Activated T-cell treated with anti-CD3 and anti-CD28 coated beads, Interleukin-2, amount 50 U/mL, for 72 hours (primary cell): ENCODE measurements around the gene CEACAM19. TPM values are rescaled to one million over a fixed set of nuclear protein-coding genes. Genes with fewer than 3 reads are reported as not detected.

Experiments used
- ATAC-seq, 2 donors: fragments of 150-1000 bp; cut with Tn5 transposase; replicated peaks in 1 of 2; 2 replicates each; pipeline ENCODE4 v1.10.0; 2021; ENCODE audit warnings: moderate library complexity in 2 of 2, mild to moderate bottlenecking in 1 of 2
- DNase-seq, 2 donors: peaks; one replicate each; pipeline ENCODE4 v3.0.0; 2021 to 2022; ENCODE audit warnings: mixed read lengths in 1 of 2
- H3K27ac Mint-ChIP-seq: one replicate; pipeline ENCODE4 v1.8.0; 2022; ENCODE audit warnings: mild to moderate bottlenecking, moderate library complexity, mixed read lengths
- H3K27me3 Mint-ChIP-seq: one replicate; pipeline ENCODE4 v1.8.0; 2022; ENCODE audit warnings: low read depth, mixed read lengths
- H3K36me3 Mint-ChIP-seq, 2 donors: one replicate each; pipeline ENCODE4 v1.8.0; 2022; ENCODE audit warnings: mixed read lengths in 2 of 2, mild to moderate bottlenecking in 1 of 2; ENCODE audit not compliant: insufficient read depth in 2 of 2
- H3K4me1 Mint-ChIP-seq: one replicate; pipeline ENCODE4 v1.8.0; 2022; ENCODE audit warnings: low read depth, mixed read lengths
- H3K4me3 Mint-ChIP-seq, 2 donors: one replicate each; pipeline ENCODE4 v1.8.0; 2022; ENCODE audit warnings: mild to moderate bottlenecking in 2 of 2, mixed read lengths in 2 of 2, moderate library complexity in 2 of 2
- H3K9me3 Mint-ChIP-seq, 2 donors: one replicate each; pipeline ENCODE4 v1.8.0; 2022; ENCODE audit warnings: mixed read lengths in 2 of 2
- total RNA-seq, 2 donors: library from RNA; stranded (reverse); gene quantifications; one replicate each; pipeline ENCODE4 v1.2.3, GENCODE V29; 2022

CEACAM19 gene
- total RNA-seq, 2 donors from 2014 or later, result 3.0 to 4.3 TPM

- Mint-ChIP-seq H3K36me3 (no peaks in the 10 kb centered on the region), H3K27me3 (no peaks in the 10 kb centered on the region), H3K4me1 (peaks cover 32% of the 10 kb centered on the region), H3K9me3 (no peaks in the 10 kb centered on the region), H3K27ac (peak overlapping the region; percentile 14), H3K4me3 (peak overlapping the region; percentile 12 to 38)
- DNase-seq (no peak), ATAC-seq (peak in 1 of 2 donors; percentile 22)
Measured at GRCh38 chr19:44728178-44728577, 56.9 kb downstream of the CEACAM19 start.

GRCh38 chr19:44729516-44730033 lies 58.3 kb downstream of the CEACAM19 start:
- ATAC-seq, result no peak
- H3K9me3 Mint-ChIP-seq, result no peaks in the 10 kb centered on the region
- no peaks in the 10 kb centered on the region for H3K27me3 Mint-ChIP-seq
- DNase-seq, result no peak
- H3K4me1 Mint-ChIP-seq, result peaks cover 19% of the 10 kb centered on the region
- no peak overlapping the region for H3K4me3 Mint-ChIP-seq
- H3K36me3 Mint-ChIP-seq, result no peaks in the 10 kb centered on the region
- no peak overlapping the region for H3K27ac Mint-ChIP-seq

GRCh38 chr19:44731081-44731480 lies 59.8 kb downstream of the CEACAM19 start:
- no peaks in the 10 kb centered on the region for H3K27me3 Mint-ChIP-seq
- H3K4me3 Mint-ChIP-seq, result no peak overlapping the region
- no peak for ATAC-seq
- no peaks in the 10 kb centered on the region for H3K9me3 Mint-ChIP-seq
- no peak overlapping the region for H3K27ac Mint-ChIP-seq
- H3K36me3 Mint-ChIP-seq, result no peaks in the 10 kb centered on the region
- peaks cover 21% of the 10 kb centered on the region for H3K4me1 Mint-ChIP-seq
- no peak for DNase-seq

GRCh38 chr19:44731622-44732021 lies 60.3 kb downstream of the CEACAM19 start:
- no peaks in the 10 kb centered on the region for H3K36me3 Mint-ChIP-seq
- no peak for DNase-seq
- H3K9me3 Mint-ChIP-seq, result no peaks in the 10 kb centered on the region
- H3K27me3 Mint-ChIP-seq, result no peaks in the 10 kb centered on the region
- no peak overlapping the region for H3K4me3 Mint-ChIP-seq
- H3K4me1 Mint-ChIP-seq, result peaks cover 21% of the 10 kb centered on the region
- H3K27ac Mint-ChIP-seq, result no peak overlapping the region
- ATAC-seq, result no peak

DNA sequence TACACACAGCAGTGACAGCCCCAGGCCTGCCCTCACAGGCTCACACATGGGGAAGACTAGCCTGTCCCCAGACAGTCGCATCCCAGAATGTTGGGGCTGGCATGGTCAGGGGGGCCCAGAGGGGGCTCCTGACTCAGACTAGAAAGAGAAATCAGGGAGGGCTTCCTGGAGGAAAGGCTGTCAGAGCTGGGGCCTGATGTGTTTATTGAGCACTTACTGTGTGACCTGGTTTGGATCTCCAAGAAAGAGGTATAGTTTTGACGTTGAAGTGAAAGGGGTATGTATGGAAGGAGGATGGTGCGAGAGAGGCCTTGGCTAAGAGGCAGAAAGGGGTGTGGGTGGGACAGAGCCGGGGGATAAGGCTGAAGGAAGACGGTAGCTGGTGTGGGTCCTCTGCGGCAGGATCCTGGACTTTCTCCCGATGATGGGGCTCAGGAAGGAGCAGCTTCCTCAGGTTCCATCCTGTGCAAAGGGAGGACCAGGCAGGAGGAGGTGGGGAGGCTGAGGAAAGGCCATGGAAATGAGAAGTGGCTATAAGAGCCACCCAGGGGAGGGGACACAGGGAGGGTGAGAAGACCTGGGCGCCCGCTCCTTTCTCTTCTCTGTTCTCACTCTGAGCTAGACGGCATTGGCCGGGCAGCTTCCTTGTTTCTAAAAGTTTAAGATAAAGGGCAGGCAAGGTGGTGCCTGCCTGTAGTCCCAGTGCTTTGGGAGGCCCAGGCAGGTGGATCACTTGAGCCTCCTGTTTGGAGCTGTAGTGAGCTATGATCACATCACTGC lies 61.1 kb downstream of the CEACAM19 start:
- Mint-ChIP-seq H3K27me3 (no peaks in the 10 kb centered on the region), H3K9me3 (no peaks in the 10 kb centered on the region), H3K4me3 (no peak overlapping the region), H3K36me3 (no peaks in the 10 kb centered on the region), H3K4me1 (peaks cover 28% of the 10 kb centered on the region), H3K27ac (no peak overlapping the region)
- DNase-seq (no peak), ATAC-seq (no peak)

Other genes starting within 250 kb of the CEACAM19 start
- 1 to 10 TPM; 1.4 to 2.7 TPM for gene ZNF229, start 223.0 kb upstream of the CEACAM19 start, total RNA-seq
- gene ZNF180, start 171.0 kb upstream of the CEACAM19 start, total RNA-seq, result 10 to 100 TPM in 1 of 2 donors, 1 to 10 TPM in 1; 8.2 to 10.5 TPM
- gene CEACAM20, start 141.8 kb upstream of the CEACAM19 start, total RNA-seq, result not detected
- not detected for gene IGSF23, start 57.9 kb upstream of the CEACAM19 start, total RNA-seq
- 10 to 100 TPM; 13.9 to 17.5 TPM for gene PVR, start 27.6 kb upstream of the CEACAM19 start, total RNA-seq
- gene CEACAM16, start 27.7 kb downstream of the CEACAM19 start, total RNA-seq, result not detected
- gene BCL3, start 77.2 kb downstream of the CEACAM19 start, total RNA-seq, result 100 to 1,000 TPM; 192 to 208 TPM
- not detected for gene CBLC, start 106.4 kb downstream of the CEACAM19 start, total RNA-seq
- under 1 TPM in 1 of 2 donors, not detected in 1; 0.21 TPM for gene BCAM, start 137.6 kb downstream of the CEACAM19 start, total RNA-seq
- gene NECTIN2, start 174.8 kb downstream of the CEACAM19 start, total RNA-seq, result 1 to 10 TPM; 2.8 to 3.3 TPM
- 10 to 100 TPM; 53.0 to 65.1 TPM for gene TOMM40, start 219.8 kb downstream of the CEACAM19 start, total RNA-seq
- gene APOE, start 234.3 kb downstream of the CEACAM19 start, total RNA-seq, result 1 to 10 TPM; 2.1 TPM
- gene APOC1, start 243.1 kb downstream of the CEACAM19 start, total RNA-seq, result not detected